K562 (cell line): ENCODE results near the gene SH3BP5L. TPM values are rescaled to one million over a fixed set of nuclear protein-coding genes. Genes with fewer than 3 reads are reported as not detected.

Source experiments
- FOXJ2 ChIP-seq: fragments of 200-800 bp; sonication (Bioruptor generic); IDR thresholded peaks from 2 replicates; pipeline ENCODE4 v1.6.1; 2016; ENCODE audit warnings: missing genetic modification characterization, missing compliant biosample characterization
- GABPA ChIP-seq: fragments of 200-800 bp; sonication (Bioruptor generic); conservative IDR thresholded peaks from 2 replicates; pipeline ENCODE4 v1.6.1; 2016; ENCODE audit warnings: low read depth, missing genetic modification characterization, missing compliant biosample characterization
- GTF2E2 ChIP-seq: fragments of 200-800 bp; sonication (Bioruptor generic); IDR thresholded peaks from 2 replicates; pipeline ENCODE4 v1.6.1; 2016; ENCODE audit warnings: missing genetic modification characterization, missing compliant biosample characterization
- KDM5B ChIP-seq: fragments of 200-600 bp; sonication (generic); IDR thresholded peaks from 2 replicates; pipeline ENCODE4 v1.6.1; 2012; ENCODE audit warnings: low read depth, mild to moderate bottlenecking, moderate library complexity, low read length, control low read depth, inconsistent platforms; ENCODE audit not compliant: insufficient replicate concordance
- PHTF2 ChIP-seq: fragments of 250-450 bp; sonication (Bioruptor Pico); IDR thresholded peaks from 2 replicates; pipeline ENCODE4 v1.5.0; 2021; ENCODE audit warnings: mild to moderate bottlenecking
- PRPF4 ChIP-seq: fragments of 200-400 bp; formaldehyde crosslinking; IDR thresholded peaks from one replicate; pipeline ENCODE4 v1.6.1; 2017; ENCODE audit warnings: low read length, low read depth, mild to moderate bottlenecking; ENCODE audit not compliant: insufficient read depth, poor library complexity, severe bottlenecking
- SMARCC2 ChIP-seq: fragments of 450-650 bp; IDR thresholded peaks from 2 replicates; pipeline ENCODE4 v1.6.1; 2017; ENCODE audit warnings: antibody characterized with exemption, moderate library complexity, mild to moderate bottlenecking, low read depth
- TARDBP ChIP-seq: fragments of 450-650 bp; IDR thresholded peaks from 2 replicates; pipeline ENCODE4 v1.6.1; 2016
- TEAD4 ChIP-seq, 2 experiments: sonication (generic) in 1 of 2; formaldehyde crosslinking in 1 of 2; IDR thresholded peaks; 2 replicates each; pipeline versions ENCODE4 v1.6.1 to v1.8.0; 2012 to 2022; ENCODE audit warnings: borderline replicate concordance in 1 of 2, inconsistent platforms in 1 of 2, low read length in 1 of 2, mild to moderate bottlenecking in 1 of 2, missing genetic modification reagents in 1 of 2
- XRCC3 ChIP-seq: fragments of 450-650 bp; IDR thresholded peaks from 2 replicates; pipeline ENCODE4 v1.6.1; 2017; ENCODE audit warnings: mild to moderate bottlenecking, moderate library complexity
- polyA plus RNA-seq, 8 experiments: library from polyadenylated mRNA; depleted of rRNA in 4 of 8; stranded (reverse) in 5 of 8; unstranded in 3 of 8; fragments of >200 nt; fragmentation: Nextera tagmentation in 2 of 8; fragmentation: Illumina TruSeq in 1 of 8; extraction: Ambion mirVana in 2 of 8; extraction: Trizol in 1 of 8; gene quantifications; 2 replicates each; pipeline versions ENCODE4 v1.2.1 to v1.2.3, GENCODE V29; 2011 to 2014; ENCODE audit warnings: inconsistent platforms in 1 of 8, missing spikeins in 1 of 8
- total RNA-seq, 7 experiments: library from RNA; depleted of rRNA in 6 of 7; stranded (reverse); fragments of >200 nt in 6 of 7; fragmentation: Illumina TruSeq in 2 of 7; extraction: Trizol in 2 of 7; gene quantifications; 2 replicates each; pipeline versions ENCODE4 v1.2.1 to v1.2.3, GENCODE V29; 2011 to 2021; ENCODE audit warnings: low replicate concordance in 1 of 7
- TF ChIP-seq, protein P1 (sequence below): sonication (generic); formaldehyde crosslinking; IDR thresholded peaks from 2 replicates; pipeline ENCODE4 v1.5.0; 2020; ENCODE audit warnings: missing genetic modification reagents
- TF ChIP-seq, protein P2 (sequence below): fragments of 450-650 bp; IDR thresholded peaks from 2 replicates; pipeline ENCODE4 v1.7.0; 2016; ENCODE audit warnings: borderline replicate concordance
- TF ChIP-seq, protein P3 (sequence below), 2 experiments: fragments of 450-650 bp; conservative IDR thresholded peaks; 2 replicates each; pipeline ENCODE4 v1.6.1; 2017; ENCODE audit warnings: mild to moderate bottlenecking in 2 of 2, moderate library complexity in 2 of 2
- TF ChIP-seq, protein P4 (sequence below): sonication (generic); formaldehyde crosslinking; IDR thresholded peaks from 2 replicates; pipeline ENCODE4 v1.9.0; 2022; ENCODE audit warnings: mild to moderate bottlenecking, missing genetic modification reagents
- TF ChIP-seq, protein P5 (sequence below), 2 experiments: fragments of 250-450 bp in 1 of 2; fragments of 450-650 bp in 1 of 2; sonication (Bioruptor Pico) in 1 of 2; IDR thresholded peaks; 2 replicates each; pipeline versions ENCODE4 v1.6.1 to v1.8.0; 2016 to 2021; ENCODE audit warnings: mild to moderate bottlenecking in 2 of 2, moderate library complexity in 2 of 2, missing compliant biosample characterization in 1 of 2, missing genetic modification characterization in 1 of 2
- TF ChIP-seq, protein P6 (sequence below): fragments of 450-650 bp; formaldehyde crosslinking; IDR thresholded peaks from 2 replicates; pipeline ENCODE4 v1.4.0; 2020; ENCODE audit warnings: mild to moderate bottlenecking, moderate library complexity

The SH3BP5L gene
- total and polyA plus RNA-seq, 9 of the 15 experiments (the other 6 are each of a cell fraction or from before 2014, with no cell fraction given) = 1.9 to 26.5 (median 15.8) TPM

DNA sequence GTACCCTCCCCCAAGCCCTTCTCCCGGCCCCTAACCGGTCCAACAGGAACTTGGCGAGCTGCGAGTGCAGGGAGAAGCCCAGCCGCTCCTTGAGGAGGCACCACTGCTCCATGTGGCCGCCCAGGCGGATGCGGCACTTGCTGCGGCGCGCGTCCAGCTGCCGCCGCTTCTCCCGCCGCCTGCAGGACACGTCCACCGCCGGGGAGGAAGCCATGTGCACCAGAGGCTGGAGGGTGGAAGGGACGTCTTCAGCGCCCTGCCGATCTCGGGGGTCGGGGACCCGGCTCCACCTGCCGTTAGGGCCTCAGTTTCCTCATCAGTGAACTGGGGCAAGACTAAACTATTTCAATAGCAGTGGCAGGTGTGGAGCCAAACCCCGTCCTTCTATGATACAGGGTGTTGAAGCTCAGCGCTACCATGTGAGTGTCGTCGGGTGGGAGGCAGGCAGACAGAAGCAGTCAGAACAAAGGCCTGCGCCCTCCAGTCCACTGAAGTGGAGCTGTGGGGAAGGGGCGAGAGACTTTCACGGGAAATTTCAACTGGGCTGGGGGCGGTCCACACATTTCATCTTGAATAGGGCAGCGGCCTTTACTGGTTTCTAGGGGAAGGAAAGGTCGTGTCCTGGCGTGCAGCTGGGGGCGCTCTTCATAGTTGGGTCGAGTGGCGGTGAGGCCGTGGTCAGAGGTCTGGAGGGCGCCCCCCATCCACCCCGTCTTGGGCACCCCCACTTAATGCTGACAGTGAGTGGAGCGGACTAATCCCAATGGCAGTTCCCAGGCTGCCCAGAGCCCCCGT, 32.6 kb upstream of the SH3BP5L start (continued):
- TF ChIP-seq, protein P1, sequence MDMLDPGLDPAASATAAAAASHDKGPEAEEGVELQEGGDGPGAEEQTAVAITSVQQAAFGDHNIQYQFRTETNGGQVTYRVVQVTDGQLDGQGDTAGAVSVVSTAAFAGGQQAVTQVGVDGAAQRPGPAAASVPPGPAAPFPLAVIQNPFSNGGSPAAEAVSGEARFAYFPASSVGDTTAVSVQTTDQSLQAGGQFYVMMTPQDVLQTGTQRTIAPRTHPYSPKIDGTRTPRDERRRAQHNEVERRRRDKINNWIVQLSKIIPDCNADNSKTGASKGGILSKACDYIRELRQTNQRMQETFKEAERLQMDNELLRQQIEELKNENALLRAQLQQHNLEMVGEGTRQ (CRISPR knock-in tag) = 0 out of 2 replicates have a peak, but pooled peaks have one; percentile 32
- TF ChIP-seq TEAD4 (IDR thresholded peaks at IDR 0.05; ENCODE audit: low read length) (no peak), TEAD4 (CRISPR knock-in tag; IDR thresholded peaks at IDR 0.05; ENCODE audit: borderline replicate concordance) (0 out of 2 replicates have a peak, but pooled peaks have one; percentile 38), PRPF4 (no peak), PHTF2 (CRISPR knock-in tag) (no peak), GTF2E2 (tag) (0 out of 2 replicates have a peak, but pooled peaks have one; percentile 44), XRCC3 (no peak), GABPA (tag) (no peak; the same call in 1 of the 2 replicates), FOXJ2 (tag) (no peak), SMARCC2 (0 out of 2 replicates have a peak, but pooled peaks have one; percentile 11), TARDBP (no peak), KDM5B (peak; percentile 74)
- TF ChIP-seq, protein P2, sequence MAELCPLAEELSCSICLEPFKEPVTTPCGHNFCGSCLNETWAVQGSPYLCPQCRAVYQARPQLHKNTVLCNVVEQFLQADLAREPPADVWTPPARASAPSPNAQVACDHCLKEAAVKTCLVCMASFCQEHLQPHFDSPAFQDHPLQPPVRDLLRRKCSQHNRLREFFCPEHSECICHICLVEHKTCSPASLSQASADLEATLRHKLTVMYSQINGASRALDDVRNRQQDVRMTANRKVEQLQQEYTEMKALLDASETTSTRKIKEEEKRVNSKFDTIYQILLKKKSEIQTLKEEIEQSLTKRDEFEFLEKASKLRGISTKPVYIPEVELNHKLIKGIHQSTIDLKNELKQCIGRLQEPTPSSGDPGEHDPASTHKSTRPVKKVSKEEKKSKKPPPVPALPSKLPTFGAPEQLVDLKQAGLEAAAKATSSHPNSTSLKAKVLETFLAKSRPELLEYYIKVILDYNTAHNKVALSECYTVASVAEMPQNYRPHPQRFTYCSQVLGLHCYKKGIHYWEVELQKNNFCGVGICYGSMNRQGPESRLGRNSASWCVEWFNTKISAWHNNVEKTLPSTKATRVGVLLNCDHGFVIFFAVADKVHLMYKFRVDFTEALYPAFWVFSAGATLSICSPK = no peak
- TF ChIP-seq, protein P3, sequence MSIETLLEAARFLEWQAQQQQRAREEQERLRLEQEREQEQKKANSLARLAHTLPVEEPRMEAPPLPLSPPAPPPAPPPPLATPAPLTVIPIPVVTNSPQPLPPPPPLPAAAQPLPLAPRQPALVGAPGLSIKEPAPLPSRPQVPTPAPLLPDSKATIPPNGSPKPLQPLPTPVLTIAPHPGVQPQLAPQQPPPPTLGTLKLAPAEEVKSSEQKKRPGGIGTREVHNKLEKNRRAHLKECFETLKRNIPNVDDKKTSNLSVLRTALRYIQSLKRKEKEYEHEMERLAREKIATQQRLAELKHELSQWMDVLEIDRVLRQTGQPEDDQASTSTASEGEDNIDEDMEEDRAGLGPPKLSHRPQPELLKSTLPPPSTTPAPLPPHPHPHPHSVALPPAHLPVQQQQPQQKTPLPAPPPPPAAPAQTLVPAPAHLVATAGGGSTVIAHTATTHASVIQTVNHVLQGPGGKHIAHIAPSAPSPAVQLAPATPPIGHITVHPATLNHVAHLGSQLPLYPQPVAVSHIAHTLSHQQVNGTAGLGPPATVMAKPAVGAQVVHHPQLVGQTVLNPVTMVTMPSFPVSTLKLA (conservative IDR thresholded peaks at IDR 0.05) = peak; percentile 74 to 86
- TF ChIP-seq, protein P4, sequence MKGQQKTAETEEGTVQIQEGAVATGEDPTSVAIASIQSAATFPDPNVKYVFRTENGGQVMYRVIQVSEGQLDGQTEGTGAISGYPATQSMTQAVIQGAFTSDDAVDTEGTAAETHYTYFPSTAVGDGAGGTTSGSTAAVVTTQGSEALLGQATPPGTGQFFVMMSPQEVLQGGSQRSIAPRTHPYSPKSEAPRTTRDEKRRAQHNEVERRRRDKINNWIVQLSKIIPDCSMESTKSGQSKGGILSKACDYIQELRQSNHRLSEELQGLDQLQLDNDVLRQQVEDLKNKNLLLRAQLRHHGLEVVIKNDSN (CRISPR knock-in tag) = peak; percentile 57; the same call in 1 of the 2 replicates
- TF ChIP-seq, protein P5, sequence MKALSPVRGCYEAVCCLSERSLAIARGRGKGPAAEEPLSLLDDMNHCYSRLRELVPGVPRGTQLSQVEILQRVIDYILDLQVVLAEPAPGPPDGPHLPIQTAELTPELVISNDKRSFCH (CRISPR knock-in tag; IDR thresholded peaks at IDR 0.05) = no peak
- TF ChIP-seq, protein P5 (tag; IDR thresholded peaks at IDR 0.05) = peak; percentile 45; the same call in 1 of the 2 replicates
- TF ChIP-seq, protein P6, sequence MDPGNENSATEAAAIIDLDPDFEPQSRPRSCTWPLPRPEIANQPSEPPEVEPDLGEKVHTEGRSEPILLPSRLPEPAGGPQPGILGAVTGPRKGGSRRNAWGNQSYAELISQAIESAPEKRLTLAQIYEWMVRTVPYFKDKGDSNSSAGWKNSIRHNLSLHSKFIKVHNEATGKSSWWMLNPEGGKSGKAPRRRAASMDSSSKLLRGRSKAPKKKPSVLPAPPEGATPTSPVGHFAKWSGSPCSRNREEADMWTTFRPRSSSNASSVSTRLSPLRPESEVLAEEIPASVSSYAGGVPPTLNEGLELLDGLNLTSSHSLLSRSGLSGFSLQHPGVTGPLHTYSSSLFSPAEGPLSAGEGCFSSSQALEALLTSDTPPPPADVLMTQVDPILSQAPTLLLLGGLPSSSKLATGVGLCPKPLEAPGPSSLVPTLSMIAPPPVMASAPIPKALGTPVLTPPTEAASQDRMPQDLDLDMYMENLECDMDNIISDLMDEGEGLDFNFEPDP = no peak
